ENCODE measurements around the gene LRFN5.
"Not testable (repeated sequence)": the region's sequence is repeated elsewhere in the genome, so short reads cannot be mapped to it uniquely, and the experiment has no call there.

Gene LRFN5

DNA sequence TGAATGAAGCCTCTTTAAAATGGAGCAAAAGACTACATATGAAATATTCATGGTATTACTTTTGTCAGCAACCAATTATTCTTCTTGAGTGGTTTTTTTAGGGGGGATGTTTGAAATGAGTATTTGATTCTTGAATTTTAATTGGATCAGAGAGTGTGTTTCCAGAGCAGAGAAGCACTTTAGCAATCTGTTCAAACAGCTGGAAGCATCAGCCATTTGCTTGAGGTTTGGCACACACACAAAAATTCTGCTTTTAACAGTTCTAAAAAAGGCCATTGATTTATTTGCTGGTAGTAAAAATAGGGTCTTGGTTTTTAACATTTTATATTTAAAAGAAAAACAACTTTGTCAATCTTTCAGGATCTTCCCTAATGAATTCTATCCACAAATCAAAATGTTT lies 292.7 kb downstream of the LRFN5 start:
- no peak for DNase-seq (ENCODE audit: low spot score)

GRCh38 chr14:41900644-41901043 lies 294.0 kb downstream of the LRFN5 start:
- DNase-seq (ENCODE audit: low spot score), result no peak

DNA sequence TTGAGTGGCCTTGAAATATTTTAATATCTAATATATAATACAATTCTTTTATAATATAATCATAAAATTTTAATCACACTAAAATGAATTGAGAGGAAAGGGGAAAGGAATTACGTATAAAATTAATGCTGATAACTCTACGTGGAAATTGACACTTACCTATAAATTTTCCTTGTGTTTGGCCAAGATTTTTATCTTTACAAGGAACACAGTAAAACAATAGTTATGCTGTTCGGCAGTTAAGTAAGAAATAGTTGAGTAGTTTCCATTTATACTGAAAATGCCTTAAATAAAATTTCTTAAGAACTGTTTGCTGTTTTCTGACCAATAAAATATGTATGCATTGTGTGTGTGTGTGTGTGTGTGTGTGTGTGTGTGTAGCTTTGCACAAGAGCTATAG lies 294.4 kb downstream of the LRFN5 start:
- no peak for DNase-seq (ENCODE audit: low spot score)

DNA sequence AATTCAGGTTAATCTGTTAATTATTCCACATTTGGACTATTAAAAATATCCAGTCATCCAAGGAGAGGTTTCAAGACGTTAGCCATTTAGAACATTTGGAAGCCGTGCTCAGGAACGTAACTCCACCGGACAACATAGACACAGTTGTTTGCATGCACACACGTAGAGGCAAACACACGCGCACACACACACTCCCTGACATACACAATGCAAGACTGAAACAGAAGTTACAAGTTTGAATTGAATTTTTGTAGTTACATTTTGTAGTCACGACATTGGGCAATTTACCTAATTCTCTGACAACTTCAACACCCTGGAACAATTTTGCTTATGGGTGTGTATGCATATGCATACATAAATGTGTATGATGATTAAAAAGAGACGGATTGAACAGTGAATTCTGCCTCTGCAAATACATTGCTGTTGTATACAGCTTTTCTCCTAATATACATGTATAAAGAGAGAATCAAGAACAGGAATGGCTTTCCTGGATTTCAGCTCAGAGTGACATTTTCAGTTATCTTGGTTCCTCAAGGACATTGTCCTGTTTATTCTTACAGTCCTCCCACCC lies 298.8 kb downstream of the LRFN5 start:
- DNase-seq (ENCODE audit: low spot score), result no peak

DNA sequence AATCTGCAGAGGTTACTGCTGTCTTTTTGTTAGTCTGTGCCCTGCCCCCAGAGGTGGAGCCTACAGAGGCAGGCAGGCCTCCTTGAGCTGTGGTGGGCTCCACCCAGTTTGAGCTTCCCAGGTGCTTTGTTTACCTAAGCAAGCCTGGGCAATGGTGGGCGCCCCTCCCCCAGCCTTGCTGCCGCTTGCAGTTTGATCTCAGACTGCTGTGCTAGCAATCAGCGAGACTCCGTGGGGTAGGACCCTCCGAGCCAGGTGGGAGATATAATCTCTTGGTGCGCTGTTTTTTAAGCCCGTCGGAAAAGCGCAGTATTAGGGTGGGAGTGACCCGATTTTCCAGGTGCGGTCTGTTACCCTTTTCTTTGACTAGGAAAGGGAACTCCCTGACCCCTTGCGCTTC lies 304.5 kb downstream of the LRFN5 start:
- DNase-seq (ENCODE audit: low spot score), result not testable (repeated sequence)

DNA sequence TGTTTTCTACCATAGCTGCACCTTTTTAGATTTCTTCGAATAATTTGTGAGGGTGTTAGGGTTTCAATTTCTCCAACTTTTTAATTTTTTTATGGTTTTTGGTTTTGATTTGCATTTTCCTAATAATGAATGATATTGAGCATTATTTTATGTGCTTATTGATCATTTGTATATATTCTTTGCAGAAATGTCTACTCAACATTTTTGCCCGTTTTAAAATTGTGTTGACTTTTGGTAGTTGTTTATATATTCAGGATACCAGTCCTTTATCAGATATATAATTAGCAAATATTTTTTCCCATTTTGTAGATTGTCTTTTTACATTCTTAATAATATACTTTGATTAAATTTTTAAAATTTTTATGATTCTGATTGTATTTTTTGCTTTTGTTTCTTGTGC lies 306.7 kb downstream of the LRFN5 start:
- DNase-seq (ENCODE audit: low spot score), result no peak

- no peak for DNase-seq (ENCODE audit: low spot score)
These were observed 309.1 kb downstream of the LRFN5 start for GRCh38 chr14:41915732-41916131.

- DNase-seq (ENCODE audit: low spot score), result no peak
These were observed 309.6 kb downstream of the LRFN5 start for GRCh38 chr14:41916313-41916712.

DNA sequence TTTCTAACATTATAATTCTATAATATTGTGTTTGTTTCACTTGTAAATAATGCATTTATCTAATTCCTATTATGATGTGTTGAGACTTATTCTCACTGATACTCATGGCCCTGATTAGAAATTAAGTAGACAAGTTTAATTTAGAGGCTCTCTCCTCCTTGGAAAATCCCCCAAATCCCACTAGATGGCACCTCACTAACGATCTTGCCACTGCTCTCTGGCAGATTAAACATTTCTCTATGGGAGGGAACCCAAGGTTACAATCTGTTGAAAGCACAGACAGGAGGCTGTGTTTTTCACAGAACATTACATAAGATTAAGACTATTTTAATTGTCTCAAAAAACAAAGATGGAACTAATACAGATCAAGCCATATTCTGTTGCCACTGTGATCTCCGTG lies 318.7 kb downstream of the LRFN5 start:
- DNase-seq (ENCODE audit: low spot score), result peak; percentile 1

- DNase-seq (ENCODE audit: low spot score), result no peak
These were observed 343.9 kb downstream of the LRFN5 start for GRCh38 chr14:41950428-41951151.

Data from GM03348 (cell line).